Brain microvascular endothelial cell (primary cell): ENCODE measurements around the gene ZSCAN26.
A peak's percentile ranks its signal among the peaks of the same experiment; 100 is the strongest.

Source experiments
- DNase-seq: peaks from one replicate; pipeline ENCODE4 v3.0.0-alpha.2; 2020
- H3K27ac ChIP-seq: fragments of 250-450 bp; sonication (Bioruptor Pico); 2 replicates; pipeline ENCODE4 v1.5.1; 2020; ENCODE audit warnings: mild to moderate bottlenecking, moderate library complexity
- H3K27me3 ChIP-seq: fragments of 250-450 bp; sonication (Bioruptor Pico); replicated peaks from 2 replicates; pipeline ENCODE4 v1.5.1; 2020; ENCODE audit warnings: mild to moderate bottlenecking
- H3K36me3 ChIP-seq: fragments of 250-450 bp; sonication (Bioruptor Pico); replicated peaks from 2 replicates; pipeline ENCODE4 v1.5.1; 2020; ENCODE audit warnings: mild to moderate bottlenecking
- H3K4me3 ChIP-seq: 2 replicates; pipeline ENCODE4 v1.5.1; 2011; ENCODE audit warnings: low read depth, mild to moderate bottlenecking, control low read depth, low read length, moderate library complexity
- CTCF ChIP-seq: IDR thresholded peaks from 2 replicates; pipeline ENCODE4 v1.5.1; 2011; ENCODE audit warnings: low read depth, mild to moderate bottlenecking, moderate library complexity, low read length, control low read depth, inconsistent platforms; ENCODE audit errors: missing control alignments
- in situ Hi-C: cut with HindIII; loops from 2 replicates; pipeline ENCODE4 v1.10.0; 2017; ENCODE audit warnings: low sequenced_read_pairs, low pct_ligation_motif_present

Gene ZSCAN26

DNA sequence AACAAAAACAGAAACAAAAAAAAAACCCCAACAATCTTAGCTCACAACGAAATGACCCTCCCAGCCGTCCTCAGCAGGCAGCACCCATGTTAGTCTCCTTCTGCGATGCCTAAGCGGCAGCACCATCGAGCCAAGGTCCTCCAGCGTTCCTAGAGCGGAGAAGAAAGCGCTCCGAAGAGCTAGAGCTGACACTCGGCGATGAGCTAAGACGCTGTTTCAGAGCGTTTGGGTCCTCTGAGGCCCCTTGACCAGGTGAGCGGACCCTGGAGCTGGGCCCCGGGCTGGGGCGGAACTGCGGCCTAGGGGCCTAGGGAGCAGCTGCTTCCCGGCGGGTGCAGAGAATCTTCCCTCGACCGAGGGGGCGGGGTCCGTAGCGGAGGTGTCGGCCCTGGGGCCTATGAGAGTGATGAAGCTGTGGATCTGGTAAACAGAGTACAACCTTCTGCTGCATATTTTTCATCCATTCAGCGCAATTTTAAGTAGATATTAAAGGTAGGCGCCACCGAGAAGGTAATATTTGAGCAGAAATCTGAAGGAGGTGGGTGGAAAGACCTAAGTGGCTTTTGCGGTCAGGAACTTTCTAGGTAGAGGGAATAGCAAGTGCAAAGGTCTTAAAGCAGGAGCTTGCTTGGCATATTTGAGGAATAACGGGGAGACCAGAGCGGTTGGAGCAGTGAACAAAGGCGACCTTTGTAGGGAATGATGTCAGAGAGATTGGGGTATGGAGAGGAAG, at the start of gene ZSCAN26:
Gene ZSCAN26, plus strand, starts transcription at position 182 of the 733 bp plus-strand sequence. CDS start 4,777 bp downstream, outside the sequence.
- peak within 1 kb of the TSS; percentile 87 for H3K27ac ChIP-seq
- no peaks in the 10 kb centered on the region for H3K36me3 ChIP-seq
- peak; percentile 86 for DNase-seq
- in situ Hi-C loops, result no loop called here
- no peak for TF ChIP-seq CTCF
- H3K4me3 ChIP-seq, result peak within 1 kb of the TSS; percentile 89
- H3K27me3 ChIP-seq, result no peaks in the 10 kb centered on the region

GRCh38 chr6:28217890-28218289, 49.1 kb upstream of the ZSCAN26 start:
- in situ Hi-C loops, result no loop called here
- Histone ChIP-seq H3K27ac (no peak overlapping the region), H3K27me3 (no peaks in the 10 kb centered on the region), H3K4me3 (no peak overlapping the region), H3K36me3 (no peaks in the 10 kb centered on the region)
- no peak for DNase-seq
- TF ChIP-seq CTCF, result no peak

DNA sequence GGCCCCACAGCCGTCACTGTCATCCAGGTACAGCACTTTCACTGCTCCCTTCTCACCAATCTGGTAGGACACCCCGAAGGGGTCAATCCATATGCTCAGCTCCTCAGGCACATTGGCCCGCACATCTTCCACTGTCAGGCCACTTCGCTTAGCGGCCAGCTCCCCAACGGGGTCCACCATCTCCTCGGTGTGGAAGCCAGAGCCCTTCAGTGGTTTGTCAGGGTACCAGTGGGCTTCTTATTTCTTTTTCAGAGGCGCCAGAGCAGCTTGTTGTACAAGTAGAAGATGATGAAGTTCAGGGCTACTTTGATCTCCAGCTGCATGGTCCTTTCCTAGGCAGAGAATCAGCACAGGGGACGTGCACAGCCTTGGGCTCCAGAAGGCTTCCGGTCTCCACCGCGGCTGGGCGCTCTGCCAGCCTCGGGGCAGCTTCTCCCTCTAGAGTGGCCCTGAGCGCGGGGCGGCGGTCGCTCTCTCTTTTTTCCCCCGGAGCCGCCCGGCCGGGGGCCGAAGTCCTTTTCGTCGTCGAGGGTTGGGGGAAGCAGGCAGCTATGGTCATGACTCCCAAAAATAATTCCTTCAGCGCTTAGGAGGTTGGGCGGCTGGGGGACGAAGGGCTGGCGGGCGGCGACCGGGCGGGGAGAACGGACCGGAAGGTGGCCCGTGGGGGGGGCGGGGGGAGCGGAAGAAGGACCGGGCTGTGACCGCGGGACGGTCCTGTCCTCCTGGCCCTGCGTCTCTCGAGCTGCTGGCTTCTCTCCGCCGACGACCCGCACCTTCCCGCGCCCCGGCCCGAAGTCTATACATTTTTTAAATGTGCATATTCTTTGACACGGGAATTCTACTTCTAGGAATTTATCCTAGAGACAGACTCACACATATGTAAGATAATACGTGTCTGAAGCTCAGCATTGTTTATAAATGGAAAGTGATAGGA, 48.4 kb upstream of the ZSCAN26 start:
- peak; percentile 37 for DNase-seq
- Histone ChIP-seq H3K27me3 (no peaks in the 10 kb centered on the region), H3K36me3 (no peaks in the 10 kb centered on the region), H3K4me3 (peak overlapping the region; percentile 60), H3K27ac (no peak overlapping the region)
- in situ Hi-C loops, result no loop called here
- no peak for TF ChIP-seq CTCF

GRCh38 chr6:28220257-28221133, 46.4 kb upstream of the ZSCAN26 start:
- Histone ChIP-seq H3K36me3 (no peaks in the 10 kb centered on the region), H3K27ac (no peak overlapping the region), H3K27me3 (no peaks in the 10 kb centered on the region), H3K4me3 (no peak overlapping the region)
- no peak for DNase-seq
- in situ Hi-C loops, result no loop called here
- no peak for TF ChIP-seq CTCF
